Measurements from ENCODE around the gene VPS13D.
"Not testable (repeated sequence)": the region's sequence is repeated elsewhere in the genome, so short reads cannot be mapped to it uniquely, and the experiment has no call there.

The VPS13D gene

DNA sequence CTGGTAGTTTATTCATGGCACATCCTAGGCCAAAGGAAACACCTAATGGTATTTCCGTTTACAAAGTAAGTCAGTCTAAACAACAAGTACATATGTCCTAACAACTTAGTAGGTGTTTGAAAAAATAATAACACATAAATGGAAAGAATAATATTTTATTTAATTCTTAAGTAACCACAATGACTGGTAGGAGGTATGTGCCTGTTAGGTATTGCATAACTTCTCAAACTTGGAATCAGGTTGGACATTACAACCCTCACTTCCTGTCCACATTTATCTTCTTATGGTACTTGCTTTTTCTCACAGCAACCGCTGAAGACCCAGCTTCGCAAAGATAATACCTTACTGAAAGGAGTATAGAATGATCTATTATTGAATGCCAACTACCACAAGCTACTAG, 64.2 kb downstream of the VPS13D start:
- no peak for DNase-seq (ENCODE audit: low read depth)

DNA sequence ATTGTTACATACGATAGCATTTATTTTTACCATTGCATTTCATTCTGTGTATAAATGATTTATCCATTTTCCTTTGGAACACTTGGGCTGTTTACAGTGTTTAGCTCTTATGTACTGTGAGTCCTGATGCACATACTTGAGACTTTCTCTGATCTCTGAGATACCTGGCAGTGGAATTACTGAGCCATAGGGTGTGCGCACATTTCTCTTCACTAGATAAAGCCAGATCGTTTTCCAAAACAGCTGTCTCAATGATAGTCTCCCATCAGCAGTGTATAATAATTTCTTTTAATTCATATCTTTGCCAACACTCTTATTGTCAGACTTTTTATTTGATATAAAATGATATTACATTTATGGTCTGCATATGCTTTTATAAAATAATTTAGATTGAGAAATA, 66.2 kb downstream of the VPS13D start:
- DNase-seq (ENCODE audit: low read depth): no peak

GRCh38 chr1:12296623-12297022, 66.8 kb downstream of the VPS13D start:
- no peak for DNase-seq (ENCODE audit: low read depth)

DNA sequence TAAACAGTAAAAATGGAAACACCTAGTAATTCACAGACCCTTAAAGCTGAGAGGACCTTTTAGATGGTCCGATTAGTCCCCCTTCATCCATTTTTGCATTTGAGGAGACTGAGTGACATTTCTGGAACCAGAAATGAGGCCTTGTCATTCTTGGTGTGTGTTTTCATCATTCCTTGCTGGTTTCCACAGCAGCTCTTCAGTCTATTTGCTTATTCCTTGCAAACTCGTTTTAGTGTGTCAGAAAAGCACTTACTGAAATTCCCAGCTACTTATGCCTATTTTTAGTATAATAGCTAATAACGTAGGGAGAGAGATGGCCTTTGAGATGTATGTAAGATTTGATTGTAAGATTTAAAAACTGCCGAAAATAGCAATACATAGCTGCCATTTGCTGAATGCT, 70.9 kb downstream of the VPS13D start:
- no peak for DNase-seq (ENCODE audit: low read depth)

- DNase-seq (ENCODE audit: low read depth): no peak
These were observed 71.8 kb downstream of the VPS13D start for GRCh38 chr1:12301518-12302237.

- DNase-seq (ENCODE audit: low read depth): no peak
These were observed 73.1 kb downstream of the VPS13D start for GRCh38 chr1:12302798-12303447.

DNA sequence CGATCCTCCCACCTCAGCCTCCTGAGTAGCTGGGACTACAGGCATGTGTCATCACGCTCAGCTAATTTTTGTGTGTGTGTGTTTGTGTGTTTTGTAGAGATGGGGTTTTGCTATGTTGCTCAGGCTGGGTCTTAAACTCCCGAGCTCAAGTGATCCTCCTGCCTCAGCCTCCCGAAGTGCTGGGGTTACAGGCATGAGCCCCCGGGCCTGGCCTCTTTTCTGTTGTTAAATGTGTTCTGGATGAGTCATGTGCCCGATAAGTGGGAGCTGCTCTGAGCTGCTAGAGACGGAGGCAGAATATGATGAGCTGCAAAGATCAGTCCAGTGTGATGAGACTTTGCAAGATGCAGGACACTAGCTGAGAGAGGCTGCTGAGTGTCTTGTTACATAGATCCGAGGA, 75.5 kb downstream of the VPS13D start:
- no peak for DNase-seq (ENCODE audit: low read depth)

- no peak for DNase-seq (ENCODE audit: low read depth)
These were observed 80.2 kb downstream of the VPS13D start for GRCh38 chr1:12309783-12310742.

DNA sequence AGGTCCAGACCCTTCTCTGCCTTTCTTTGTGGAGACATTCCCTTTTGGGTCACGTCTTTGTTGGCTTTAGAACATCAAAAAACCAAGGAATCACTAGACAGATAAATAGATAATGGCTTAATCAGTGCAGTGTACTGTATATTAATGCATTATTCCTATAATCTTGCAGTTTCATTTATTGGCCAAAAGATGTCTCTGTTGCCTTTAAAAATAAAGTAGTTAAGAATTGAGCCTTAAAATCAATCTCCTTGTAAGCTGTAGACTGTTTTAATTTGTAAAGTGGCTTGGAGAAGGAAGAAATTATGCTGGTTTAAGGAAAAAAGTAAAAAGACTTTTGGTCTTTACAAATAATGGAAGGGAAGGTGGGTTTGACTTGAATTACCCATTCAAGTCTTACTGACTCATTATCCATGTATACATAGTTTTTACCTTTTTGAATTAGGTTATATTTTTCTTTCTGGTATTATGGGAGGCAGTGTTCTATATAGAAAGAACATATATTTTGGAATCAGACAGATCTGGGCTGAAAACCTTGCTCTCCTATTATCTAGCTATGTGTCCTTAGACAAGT, 84.6 kb downstream of the VPS13D start:
- DNase-seq (ENCODE audit: low read depth): no peak

- no peak for DNase-seq (ENCODE audit: low read depth)
These were observed 85.3 kb downstream of the VPS13D start for GRCh38 chr1:12315146-12315545.

DNA sequence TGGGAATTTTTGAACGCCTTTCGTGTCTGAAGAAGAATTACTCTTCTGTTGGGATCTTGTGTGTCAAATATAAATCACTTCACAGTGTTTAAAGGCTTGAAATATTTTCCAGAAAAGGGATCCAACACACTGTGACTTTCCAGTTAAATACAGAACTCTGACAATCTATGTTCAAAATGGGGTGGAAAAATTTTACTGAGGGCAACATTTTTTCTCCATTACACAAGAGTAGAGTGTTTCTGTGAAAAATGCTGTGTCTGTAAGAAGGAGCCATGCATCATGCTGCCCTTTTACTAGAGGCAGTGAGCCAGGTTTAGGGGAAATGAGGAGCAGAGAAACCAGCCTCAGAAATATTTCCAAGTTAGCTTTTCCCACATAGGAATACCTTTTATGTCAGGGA, 86.5 kb downstream of the VPS13D start:
- DNase-seq (ENCODE audit: low read depth): no peak

DNA sequence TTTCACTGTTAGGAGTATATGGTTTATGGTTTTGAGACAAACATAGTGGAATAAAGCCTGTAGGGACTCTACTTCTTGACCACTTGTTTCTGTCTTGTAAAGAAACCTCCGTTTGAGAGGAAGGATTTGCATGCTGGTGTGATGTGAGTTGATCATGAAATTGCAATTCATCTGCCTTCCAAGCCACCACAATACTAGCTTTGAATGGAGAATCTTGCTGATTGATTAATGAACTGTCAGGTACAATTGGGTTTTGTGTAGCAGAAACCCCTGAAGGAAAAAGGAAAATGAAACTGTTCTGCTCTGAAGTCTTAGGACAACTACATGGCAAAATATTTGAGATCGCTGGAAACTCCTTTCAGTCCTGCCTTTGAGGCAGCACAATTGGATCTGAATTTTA, 90.7 kb downstream of the VPS13D start:
- no peak for DNase-seq (ENCODE audit: low read depth)

DNA sequence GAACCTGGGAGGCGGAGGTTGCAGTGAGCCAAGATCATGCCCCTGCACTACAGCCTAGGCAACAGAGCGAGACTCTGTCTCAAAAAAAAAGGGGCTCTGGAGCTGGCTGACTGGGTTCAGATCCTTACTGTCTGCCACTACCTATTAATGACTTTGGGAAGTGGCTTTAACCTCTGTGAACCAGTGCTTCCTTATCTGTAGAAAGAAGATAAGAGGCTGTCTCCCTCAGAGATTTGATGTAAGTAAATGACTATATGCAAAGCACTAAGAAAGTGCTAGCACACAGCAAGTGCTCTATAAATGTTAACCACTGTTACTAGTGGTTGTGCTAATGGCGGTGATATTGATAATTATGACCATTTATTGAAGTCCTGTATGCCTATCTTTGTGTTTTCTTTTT, 94.6 kb downstream of the VPS13D start:
- DNase-seq (ENCODE audit: low read depth): no peak

DNA sequence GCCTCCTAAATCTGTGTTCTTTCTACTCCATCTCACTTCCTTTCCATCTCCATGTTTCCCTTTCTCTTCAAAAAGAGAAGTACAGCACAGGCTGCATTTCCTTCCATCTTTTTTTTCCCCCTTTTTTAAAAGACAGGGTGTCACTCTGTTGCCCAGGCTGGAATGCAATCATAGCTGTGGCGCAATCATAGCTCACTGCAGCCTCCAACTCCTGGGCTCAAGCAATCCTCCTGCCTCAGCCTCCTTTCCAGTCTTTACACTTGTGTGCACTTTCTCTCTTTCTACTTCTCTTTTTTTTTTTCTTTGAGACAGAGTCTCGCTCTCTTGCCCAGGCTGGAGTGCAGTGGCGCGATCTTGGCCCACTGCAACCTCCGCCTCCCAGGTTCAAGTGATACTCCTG, 95.1 kb downstream of the VPS13D start:
- DNase-seq (ENCODE audit: low read depth): not testable (repeated sequence)

- no peak for DNase-seq (ENCODE audit: low read depth)
These were observed 97.2 kb downstream of the VPS13D start for GRCh38 chr1:12326986-12327385.

DNA sequence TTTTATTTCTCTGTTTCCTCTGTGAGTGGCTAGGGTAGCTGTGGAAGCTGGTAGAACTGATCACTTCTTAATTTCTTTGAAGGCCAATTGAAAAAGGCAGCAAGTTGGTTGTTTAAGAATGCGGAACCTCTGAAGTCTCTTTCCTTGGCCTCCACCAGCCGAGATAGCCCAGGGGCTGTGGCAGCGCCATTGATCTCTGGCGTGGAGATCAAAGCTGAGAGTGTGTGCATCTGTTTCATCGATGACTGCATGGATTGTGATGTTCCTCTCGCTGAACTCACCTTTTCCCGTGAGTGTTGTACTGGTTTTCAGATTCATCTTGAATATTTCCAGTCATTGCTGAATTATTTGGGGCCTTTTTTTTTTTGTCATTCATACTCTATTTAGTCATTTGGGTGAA, 97.7 kb downstream of the VPS13D start:
- DNase-seq (ENCODE audit: low read depth): no peak

GRCh38 chr1:12333036-12333785, 103.4 kb downstream of the VPS13D start:
- no peak for DNase-seq (ENCODE audit: low read depth)

GRCh38 chr1:12335815-12336214, 106.0 kb downstream of the VPS13D start:
- DNase-seq (ENCODE audit: low read depth): no peak

GRCh38 chr1:12336413-12336812, 106.6 kb downstream of the VPS13D start:
- DNase-seq (ENCODE audit: low read depth): no peak

GRCh38 chr1:12338017-12338416, 108.2 kb downstream of the VPS13D start:
- DNase-seq (ENCODE audit: low read depth): no peak

- DNase-seq (ENCODE audit: low read depth): no peak
These were observed 109.0 kb downstream of the VPS13D start for GRCh38 chr1:12338823-12339222.

GRCh38 chr1:12339396-12339795, 109.6 kb downstream of the VPS13D start:
- no peak for DNase-seq (ENCODE audit: low read depth)

All from activated T-cell treated with anti-CD3 and anti-CD28 coated beads for 48 hours (primary cell).